ENCODE data around the gene ANGEL2. TPM values are rescaled to one million over a fixed set of nuclear protein-coding genes. Genes with fewer than 3 reads are reported as not detected.

ANGEL2 gene
- total RNA-seq, 1 donor from 2014 or later = 14.8 TPM

- no peak overlapping the region for H3K4me3 ChIP-seq (ENCODE audit: low read depth, low read length)
- TF ChIP-seq CTCF (conservative IDR thresholded peaks at IDR 0.05; ENCODE audit: low read depth, low read length) = no peak
- DNase-seq (ENCODE audit: low read depth) = no peak
Measured at GRCh38 chr1:213054733-213055591, 39.3 kb upstream of the ANGEL2 start.

GRCh38 chr1:213054142-213054541 lies 38.5 kb upstream of the ANGEL2 start:
- no peak for TF ChIP-seq CTCF (conservative IDR thresholded peaks at IDR 0.05; ENCODE audit: low read depth, low read length)
- H3K4me3 ChIP-seq (ENCODE audit: low read depth, low read length) = no peak overlapping the region
- no peak for DNase-seq (ENCODE audit: low read depth)

- DNase-seq (ENCODE audit: low read depth) = no peak
- no peak for TF ChIP-seq CTCF (conservative IDR thresholded peaks at IDR 0.05; ENCODE audit: low read depth, low read length)
- no peak overlapping the region for H3K4me3 ChIP-seq (ENCODE audit: low read depth, low read length)
Measured at GRCh38 chr1:213053455-213053854, 37.8 kb upstream of the ANGEL2 start.

- H3K4me3 ChIP-seq (ENCODE audit: low read depth, low read length) = peak overlapping the region; percentile 77
- TF ChIP-seq CTCF (conservative IDR thresholded peaks at IDR 0.05; ENCODE audit: low read depth, low read length) = no peak
- no peak for DNase-seq (ENCODE audit: low read depth)
Measured at GRCh38 chr1:213051881-213052202, 36.2 kb upstream of the ANGEL2 start.

GRCh38 chr1:213051127-213051880 lies 35.6 kb upstream of the ANGEL2 start, which contains the start of gene RPS6KC1:
Gene RPS6KC1, plus strand, starts transcription at chr1:213051241. Its CDS starts 164 bp downstream, at chr1:213051405.
- peak; percentile 22 for TF ChIP-seq CTCF (conservative IDR thresholded peaks at IDR 0.05; ENCODE audit: low read depth, low read length)
- DNase-seq (ENCODE audit: low read depth) = no peak
- H3K4me3 ChIP-seq (ENCODE audit: low read depth, low read length) = peak within 1 kb of the TSS; percentile 77

- DNase-seq (ENCODE audit: low read depth) = no peak
- TF ChIP-seq CTCF (conservative IDR thresholded peaks at IDR 0.05; ENCODE audit: low read depth, low read length) = no peak
- H3K4me3 ChIP-seq (ENCODE audit: low read depth, low read length) = peak overlapping the region; percentile 77
Measured at GRCh38 chr1:213050745-213051126, 35.1 kb upstream of the ANGEL2 start.
